Measurements from ENCODE around the gene PPM1N. TPM values are rescaled to one million over a fixed set of nuclear protein-coding genes. Genes with fewer than 3 reads are reported as not detected.

PPM1N gene
- total RNA-seq, 4 donors from 2014 or later = 1.6 to 3.8 (median 3.0) TPM

DNA sequence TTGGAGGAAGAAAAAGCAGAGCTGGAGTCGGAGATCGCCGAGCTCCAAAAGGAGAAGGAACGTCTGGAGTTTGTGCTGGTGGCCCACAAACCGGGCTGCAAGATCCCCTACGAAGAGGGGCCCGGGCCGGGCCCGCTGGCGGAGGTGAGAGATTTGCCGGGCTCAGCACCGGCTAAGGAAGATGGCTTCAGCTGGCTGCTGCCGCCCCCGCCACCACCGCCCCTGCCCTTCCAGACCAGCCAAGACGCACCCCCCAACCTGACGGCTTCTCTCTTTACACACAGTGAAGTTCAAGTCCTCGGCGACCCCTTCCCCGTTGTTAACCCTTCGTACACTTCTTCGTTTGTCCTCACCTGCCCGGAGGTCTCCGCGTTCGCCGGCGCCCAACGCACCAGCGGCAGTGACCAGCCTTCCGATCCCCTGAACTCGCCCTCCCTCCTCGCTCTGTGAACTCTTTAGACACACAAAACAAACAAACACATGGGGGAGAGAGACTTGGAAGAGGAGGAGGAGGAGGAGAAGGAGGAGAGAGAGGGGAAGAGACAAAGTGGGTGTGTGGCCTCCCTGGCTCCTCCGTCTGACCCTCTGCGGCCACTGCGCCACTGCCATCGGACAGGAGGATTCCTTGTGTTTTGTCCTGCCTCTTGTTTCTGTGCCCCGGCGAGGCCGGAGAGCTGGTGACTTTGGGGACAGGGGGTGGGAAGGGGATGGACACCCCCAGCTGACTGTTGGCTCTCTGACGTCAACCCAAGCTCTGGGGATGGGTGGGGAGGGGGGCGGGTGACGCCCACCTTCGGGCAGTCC, 25.5 kb upstream of the PPM1N start:
- Histone ChIP-seq H3K9me3 (no peaks in the 10 kb centered on the region), H3K4me1 (peaks cover 32 to 34% (median 33%) of the 10 kb centered on the region in 4 donors), H3K27me3 (peaks cover 0 to 4% (median 0%) of the 10 kb centered on the region in 4 donors), H3K36me3 (no peaks in the 10 kb centered on the region), H3K4me3 (no peak overlapping the region), H3K27ac (replicated peaks in 1 of 4) (no peak overlapping the region)
- intact Hi-C loops (cut with DNase I) = no loop called here
- TF ChIP-seq, protein P1, sequence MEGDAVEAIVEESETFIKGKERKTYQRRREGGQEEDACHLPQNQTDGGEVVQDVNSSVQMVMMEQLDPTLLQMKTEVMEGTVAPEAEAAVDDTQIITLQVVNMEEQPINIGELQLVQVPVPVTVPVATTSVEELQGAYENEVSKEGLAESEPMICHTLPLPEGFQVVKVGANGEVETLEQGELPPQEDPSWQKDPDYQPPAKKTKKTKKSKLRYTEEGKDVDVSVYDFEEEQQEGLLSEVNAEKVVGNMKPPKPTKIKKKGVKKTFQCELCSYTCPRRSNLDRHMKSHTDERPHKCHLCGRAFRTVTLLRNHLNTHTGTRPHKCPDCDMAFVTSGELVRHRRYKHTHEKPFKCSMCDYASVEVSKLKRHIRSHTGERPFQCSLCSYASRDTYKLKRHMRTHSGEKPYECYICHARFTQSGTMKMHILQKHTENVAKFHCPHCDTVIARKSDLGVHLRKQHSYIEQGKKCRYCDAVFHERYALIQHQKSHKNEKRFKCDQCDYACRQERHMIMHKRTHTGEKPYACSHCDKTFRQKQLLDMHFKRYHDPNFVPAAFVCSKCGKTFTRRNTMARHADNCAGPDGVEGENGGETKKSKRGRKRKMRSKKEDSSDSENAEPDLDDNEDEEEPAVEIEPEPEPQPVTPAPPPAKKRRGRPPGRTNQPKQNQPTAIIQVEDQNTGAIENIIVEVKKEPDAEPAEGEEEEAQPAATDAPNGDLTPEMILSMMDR (IDR thresholded peaks at IDR 0.05) = no peak
- TF ChIP-seq POLR2A (IDR thresholded peaks at IDR 0.05; ENCODE audit: low read depth) (no peak), EP300 (IDR thresholded peaks at IDR 0.05) (no peak), POLR2AphosphoS5 (IDR thresholded peaks at IDR 0.05) (peak in 1 of 2 donors; percentile 52)
- 55% methylated on average over 39 of the region's 44 CpGs for WGBS
- DNase-seq (ENCODE audit: extremely low spot score) = no peak

GRCh38 chr19:45473367-45473681, 24.9 kb upstream of the PPM1N start:
- TF ChIP-seq POLR2A (IDR thresholded peaks at IDR 0.05; ENCODE audit: low read depth) (no peak), POLR2AphosphoS5 (IDR thresholded peaks at IDR 0.05) (no peak), EP300 (IDR thresholded peaks at IDR 0.05) (no peak)
- TF ChIP-seq, protein P1 (IDR thresholded peaks at IDR 0.05) = no peak
- Histone ChIP-seq H3K9me3 (no peaks in the 10 kb centered on the region), H3K36me3 (no peaks in the 10 kb centered on the region), H3K4me1 (peaks cover 32 to 34% (median 33%) of the 10 kb centered on the region in 4 donors), H3K27ac (replicated peaks in 1 of 4) (no peak overlapping the region), H3K27me3 (no peaks in the 10 kb centered on the region), H3K4me3 (no peak overlapping the region)
- no peak for DNase-seq (ENCODE audit: extremely low spot score)
- intact Hi-C loops (cut with DNase I) = no loop called here
- WGBS = 54% methylated on average over 5 of the region's 5 CpGs

DNA sequence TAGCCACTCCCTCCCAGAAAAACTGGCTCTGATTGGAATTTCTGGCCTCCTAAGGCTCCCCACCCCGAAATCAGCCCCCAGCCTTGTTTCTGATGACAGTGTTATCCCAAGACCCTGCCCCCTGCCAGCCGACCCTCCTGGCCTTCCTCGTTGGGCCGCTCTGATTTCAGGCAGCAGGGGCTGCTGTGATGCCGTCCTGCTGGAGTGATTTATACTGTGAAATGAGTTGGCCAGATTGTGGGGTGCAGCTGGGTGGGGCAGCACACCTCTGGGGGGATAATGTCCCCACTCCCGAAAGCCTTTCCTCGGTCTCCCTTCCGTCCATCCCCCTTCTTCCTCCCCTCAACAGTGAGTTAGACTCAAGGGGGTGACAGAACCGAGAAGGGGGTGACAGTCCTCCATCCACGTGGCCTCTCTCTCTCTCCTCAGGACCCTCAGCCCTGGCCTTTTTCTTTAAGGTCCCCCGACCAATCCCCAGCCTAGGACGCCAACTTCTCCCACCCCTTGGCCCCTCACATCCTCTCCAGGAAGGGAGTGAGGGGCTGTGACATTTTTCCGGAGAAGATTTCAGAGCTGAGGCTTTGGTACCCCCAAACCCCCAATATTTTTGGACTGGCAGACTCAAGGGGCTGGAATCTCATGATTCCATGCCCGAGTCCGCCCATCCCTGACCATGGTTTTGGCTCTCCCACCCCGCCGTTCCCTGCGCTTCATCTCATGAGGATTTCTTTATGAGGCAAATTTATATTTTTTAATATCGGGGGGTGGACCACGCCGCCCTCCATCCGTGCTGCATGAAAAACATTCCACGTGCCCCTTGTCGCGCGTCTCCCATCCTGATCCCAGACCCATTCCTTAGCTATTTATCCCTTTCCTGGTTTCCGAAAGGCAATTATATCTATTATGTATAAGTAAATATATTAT, 24.3 kb upstream of the PPM1N start:
- Histone ChIP-seq H3K4me3 (no peak overlapping the region), H3K4me1 (peaks cover 28 to 30% (median 28%) of the 10 kb centered on the region in 4 donors), H3K36me3 (no peaks in the 10 kb centered on the region), H3K9me3 (no peaks in the 10 kb centered on the region), H3K27me3 (no peaks in the 10 kb centered on the region), H3K27ac (replicated peaks in 1 of 4) (no peak overlapping the region)
- WGBS = 82% methylated on average over 27 of the region's 27 CpGs
- no peak for DNase-seq (ENCODE audit: extremely low spot score)
- no peak for TF ChIP-seq POLR2A (IDR thresholded peaks at IDR 0.05; ENCODE audit: low read depth)
- TF ChIP-seq POLR2AphosphoS5 (IDR thresholded peaks at IDR 0.05) = peak in 1 of 2 donors; percentile 48
- no peak for TF ChIP-seq EP300 (IDR thresholded peaks at IDR 0.05)
- intact Hi-C loops (cut with DNase I) = no loop called here

DNA sequence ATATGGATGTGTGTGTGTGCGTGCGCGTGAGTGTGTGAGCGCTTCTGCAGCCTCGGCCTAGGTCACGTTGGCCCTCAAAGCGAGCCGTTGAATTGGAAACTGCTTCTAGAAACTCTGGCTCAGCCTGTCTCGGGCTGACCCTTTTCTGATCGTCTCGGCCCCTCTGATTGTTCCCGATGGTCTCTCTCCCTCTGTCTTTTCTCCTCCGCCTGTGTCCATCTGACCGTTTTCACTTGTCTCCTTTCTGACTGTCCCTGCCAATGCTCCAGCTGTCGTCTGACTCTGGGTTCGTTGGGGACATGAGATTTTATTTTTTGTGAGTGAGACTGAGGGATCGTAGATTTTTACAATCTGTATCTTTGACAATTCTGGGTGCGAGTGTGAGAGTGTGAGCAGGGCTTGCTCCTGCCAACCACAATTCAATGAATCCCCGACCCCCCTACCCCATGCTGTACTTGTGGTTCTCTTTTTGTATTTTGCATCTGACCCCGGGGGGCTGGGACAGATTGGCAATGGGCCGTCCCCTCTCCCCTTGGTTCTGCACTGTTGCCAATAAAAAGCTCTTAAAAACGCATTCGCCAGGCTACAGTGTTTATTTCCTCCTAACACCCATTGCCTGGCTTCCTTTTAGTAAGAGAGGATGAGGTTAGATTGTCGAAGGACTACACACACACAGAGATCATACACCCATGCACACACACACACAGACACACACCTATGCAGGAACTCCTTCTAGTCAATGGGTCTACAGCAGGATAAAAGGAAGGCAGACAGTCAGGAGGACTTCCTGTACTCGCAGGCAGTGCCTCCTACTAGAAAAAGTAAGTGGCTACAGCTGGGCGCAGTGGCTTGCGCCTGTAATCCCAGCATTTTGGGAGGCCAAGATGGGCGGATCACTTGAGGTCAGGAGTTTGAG, 23.4 kb upstream of the PPM1N start:
- intact Hi-C loops (cut with DNase I) = no loop called here
- no peak for DNase-seq (ENCODE audit: extremely low spot score)
- Histone ChIP-seq H3K36me3 (no peaks in the 10 kb centered on the region), H3K9me3 (no peaks in the 10 kb centered on the region), H3K27ac (replicated peaks in 1 of 4) (no peak overlapping the region), H3K4me3 (no peak overlapping the region), H3K4me1 (peaks cover 25 to 27% (median 27%) of the 10 kb centered on the region in 4 donors), H3K27me3 (no peaks in the 10 kb centered on the region)
- TF ChIP-seq, protein P1 (IDR thresholded peaks at IDR 0.05) = no peak
- no peak for TF ChIP-seq POLR2AphosphoS5 (IDR thresholded peaks at IDR 0.05)
- TF ChIP-seq EP300 (IDR thresholded peaks at IDR 0.05) = no peak
- 75% methylated on average over 28 of the region's 28 CpGs for WGBS

Measured in esophagus muscularis mucosa (tissue), 4 donors.